K562 (cell line): ENCODE measurements around the gene UBE2L6. TPM values are rescaled to one million over a fixed set of nuclear protein-coding genes. Genes with fewer than 3 reads are reported as not detected.

Source experiments
- ATAC-seq: fragments of 200-7000 bp; cut with Tn5 transposase; 3 replicates; pipeline ENCODE4 v1.9.1; 2020; ENCODE audit warnings: moderate library complexity
- BruUV-seq: library from RNA; stranded (reverse); fragments of 400-500 nt; replicated peaks from 2 replicates; lab custom pipeline; 2021; lab: Mats Ljungman, UMichigan
- CTCF ChIA-PET: fragments of 300-600 bp; formaldehyde crosslinking; extraction: SDS; loops from one replicate; lab custom pipeline; 2021; ENCODE audit warnings: low intra/inter-chr PET ratio; lab: Yijun Ruan, JAX
- POLR2A ChIA-PET: fragments of 300-600, 350-650 bp; sonication (Branson Sonifier 250); formaldehyde crosslinking; extraction: SDS; loops from one replicate; lab custom pipeline; 2021; ENCODE audit warnings: antibody characterized with exemption, inconsistent platforms; lab: Yijun Ruan, JAX
- DNase-seq, 4 experiments: peaks; one replicate each; pipeline versions ENCODE4 v3.0.0 to v3.0.0-alpha.2; 2011 to 2018; ENCODE audit warnings: low spot score in 3 of 4, mixed read lengths in 3 of 4; ENCODE audit errors: extremely low read depth in 1 of 4
- FAIRE-seq: peaks from 2 replicates; lab custom pipeline; 2011; peaks lifted over from hg19 to GRCh38; lab: Jason Lieb, UNC
- H2AFZ ChIP-seq: 2 replicates; pipeline ENCODE4 v1.6.0; 2011; ENCODE audit warnings: low read depth, low read length, control low read depth, inconsistent platforms
- H3K27ac ChIP-seq: fragments of 200-600 bp; 3 replicates; pipeline ENCODE4 v1.8.0; 2011; ENCODE audit warnings: low read depth, mild to moderate bottlenecking, control low read depth, inconsistent platforms, low read length, moderate library complexity, mixed read lengths; ENCODE audit errors: extremely low read depth
- H3K27me3 ChIP-seq, 2 experiments: fragments of 300-600 bp in 1 of 2; 2 replicates in 1 of 2; 3 replicates in 1 of 2; pipeline versions ENCODE4 v1.6.0 to v1.8.0; 2011; ENCODE audit warnings: inconsistent platforms in 2 of 2, low read length in 2 of 2, mild to moderate bottlenecking in 1 of 2, mixed read lengths in 1 of 2, moderate library complexity in 1 of 2; ENCODE audit not compliant: control insufficient read depth in 2 of 2, insufficient read depth in 2 of 2
- H3K36me3 ChIP-seq: fragments of 300-600 bp; 3 replicates; pipeline ENCODE4 v1.8.0; 2011; ENCODE audit warnings: mild to moderate bottlenecking, low read length, inconsistent platforms; ENCODE audit not compliant: control insufficient read depth, insufficient read depth
- H3K4me1 ChIP-seq, 2 experiments: fragments of 200-600 bp in 1 of 2; replicated peaks in 1 of 2; 2 replicates in 1 of 2; 3 replicates in 1 of 2; pipeline versions ENCODE4 v1.5.1 to v1.8.0; 2011; ENCODE audit warnings: inconsistent platforms in 2 of 2, low read length in 2 of 2, mild to moderate bottlenecking in 1 of 2, mixed read lengths in 1 of 2, moderate library complexity in 1 of 2; ENCODE audit not compliant: control insufficient read depth in 2 of 2, insufficient read depth in 2 of 2
- H3K4me2 ChIP-seq: 2 replicates; pipeline ENCODE4 v1.6.1; 2011; ENCODE audit warnings: low read length, control low read depth, inconsistent platforms, mixed read lengths; ENCODE audit not compliant: insufficient read depth
- H3K4me3 ChIP-seq: fragments of 200-600 bp; sonication (generic), shearing (Covaris generic); 2 replicates; pipeline ENCODE4 v1.5.1; 2016; ENCODE audit warnings: control low read depth, inconsistent platforms
- H3K79me2 ChIP-seq: fragments of 200-600 bp; 3 replicates; pipeline ENCODE4 v1.8.0; 2011; ENCODE audit warnings: low read length, inconsistent platforms; ENCODE audit not compliant: control insufficient read depth, insufficient read depth
- H3K9ac ChIP-seq, 2 experiments: 2 replicates each; pipeline versions ENCODE4 v1.6.0 to v1.6.1; 2011; ENCODE audit warnings: low read depth in 2 of 2, low read length in 2 of 2, control low read depth in 1 of 2, inconsistent platforms in 1 of 2, mild to moderate bottlenecking in 1 of 2, mixed read lengths in 1 of 2; ENCODE audit not compliant: insufficient read depth in 1 of 2
- H3K9me1 ChIP-seq: one replicate; pipeline ENCODE4 v1.6.0; 2011; ENCODE audit warnings: inconsistent platforms, mild to moderate bottlenecking, low read length, moderate library complexity; ENCODE audit not compliant: control insufficient read depth, insufficient read depth
- H3K9me3 ChIP-seq: replicated peaks from 2 replicates; pipeline ENCODE4 v1.5.1; 2011; ENCODE audit warnings: low read depth, low read length, inconsistent platforms; ENCODE audit not compliant: control insufficient read depth, insufficient read depth
- H4K20me1 ChIP-seq: replicated peaks from 2 replicates; pipeline ENCODE4 v1.6.1; 2011; ENCODE audit warnings: low read length, inconsistent platforms, mixed read lengths; ENCODE audit not compliant: control insufficient read depth, insufficient read depth
- C11orf30 ChIP-seq: fragments of 450-650 bp; IDR thresholded peaks from 2 replicates; pipeline ENCODE4 v1.6.1; 2016; ENCODE audit warnings: low read depth, mild to moderate bottlenecking
- FOXK2 ChIP-seq, 2 experiments: fragments of 450-650 bp; IDR thresholded peaks in 1 of 2; conservative IDR thresholded peaks in 1 of 2; 2 replicates each; pipeline ENCODE4 v1.6.1; 2016; ENCODE audit warnings: low read depth in 2 of 2, mild to moderate bottlenecking in 1 of 2
- JUND ChIP-seq, 2 experiments: IDR thresholded peaks; 2 replicates in 1 of 2; 3 replicates in 1 of 2; pipeline ENCODE4 v1.6.1; 2011; ENCODE audit warnings: borderline replicate concordance in 2 of 2, low read depth in 2 of 2, low read length in 2 of 2, improper control_type of control experiment in 1 of 2, missing biosample characterization in 1 of 2, missing genetic modification characterization in 1 of 2, missing genetic modification reagents in 1 of 2
- RAD51 ChIP-seq: fragments of 450-650 bp; IDR thresholded peaks from 2 replicates; pipeline ENCODE4 v1.7.1; 2016; ENCODE audit warnings: low read depth, mild to moderate bottlenecking, borderline replicate concordance
- SMAD2 ChIP-seq: fragments of 150-350 bp; IDR thresholded peaks from 2 replicates; pipeline ENCODE4 v1.6.1; 2014; ENCODE audit warnings: low read depth, mild to moderate bottlenecking, low read length
- WGBS: fragments of 100-300 bp; shearing (Covaris generic); methylation state at CpG from one replicate; pipeline ENCODE4 v1.1.6; 2016; ENCODE audit warnings: low coverage, mixed read lengths; ENCODE audit not compliant: insufficient coverage; ENCODE audit errors: missing lambda C conversion rate; 5-methylcytosine and 5-hydroxymethylcytosine counted together
- in situ Hi-C: fragments of 300-500 bp; cut with MboI; formaldehyde crosslinking; loops from 4 replicates; pipeline ENCODE4 v1.15.0; 2018; ENCODE audit warnings: inconsistent platforms, mixed read lengths
- intact Hi-C: fragments of 100-400 bp; cut with micrococcal nuclease; formaldehyde crosslinking; loops from 2 replicates; pipeline ENCODE4 v1.14.2; 2022
- polyA plus RNA-seq, 8 experiments: library from polyadenylated mRNA; depleted of rRNA in 4 of 8; stranded (reverse) in 5 of 8; unstranded in 3 of 8; fragments of >200 nt; fragmentation: Nextera tagmentation in 2 of 8; fragmentation: Illumina TruSeq in 1 of 8; extraction: Ambion mirVana in 2 of 8; extraction: Trizol in 1 of 8; gene quantifications; 2 replicates each; pipeline versions ENCODE4 v1.2.1 to v1.2.3, GENCODE V29; 2011 to 2014; ENCODE audit warnings: inconsistent platforms in 1 of 8, missing spikeins in 1 of 8
- total RNA-seq, 7 experiments: library from RNA; depleted of rRNA in 6 of 7; stranded (reverse); fragments of >200 nt in 6 of 7; fragmentation: Illumina TruSeq in 2 of 7; extraction: Trizol in 2 of 7; gene quantifications; 2 replicates each; pipeline versions ENCODE4 v1.2.1 to v1.2.3, GENCODE V29; 2011 to 2021; ENCODE audit warnings: low replicate concordance in 1 of 7
- TF ChIP-seq, protein P1 (sequence below), 2 experiments: fragments of 450-650 bp in 1 of 2; sonication (generic) in 1 of 2; formaldehyde crosslinking in 1 of 2; IDR thresholded peaks; 2 replicates each; pipeline versions ENCODE4 v1.7.1 to v1.9.0; 2016 to 2022; ENCODE audit warnings: inconsistent platforms in 1 of 2, mild to moderate bottlenecking in 1 of 2, missing genetic modification reagents in 1 of 2
- TF ChIP-seq, protein P2 (sequence below), 3 experiments: fragments of 200-800 bp in 1 of 3; sonication (Bioruptor generic) in 1 of 3; sonication (generic) in 1 of 3; formaldehyde crosslinking in 1 of 3; IDR thresholded peaks; 2 replicates each; pipeline versions ENCODE4 v1.6.1 to v1.8.0; 2016 to 2022; ENCODE audit warnings: mild to moderate bottlenecking in 2 of 3, missing compliant biosample characterization in 2 of 3, missing genetic modification characterization in 2 of 3, missing genetic modification reagents in 1 of 3

The UBE2L6 gene
- total and polyA plus RNA-seq, 9 of the 15 experiments (the other 6 are each of a cell fraction or from before 2014, with no cell fraction given) = 5.9 to 24.9 (median 9.7) TPM

DNA sequence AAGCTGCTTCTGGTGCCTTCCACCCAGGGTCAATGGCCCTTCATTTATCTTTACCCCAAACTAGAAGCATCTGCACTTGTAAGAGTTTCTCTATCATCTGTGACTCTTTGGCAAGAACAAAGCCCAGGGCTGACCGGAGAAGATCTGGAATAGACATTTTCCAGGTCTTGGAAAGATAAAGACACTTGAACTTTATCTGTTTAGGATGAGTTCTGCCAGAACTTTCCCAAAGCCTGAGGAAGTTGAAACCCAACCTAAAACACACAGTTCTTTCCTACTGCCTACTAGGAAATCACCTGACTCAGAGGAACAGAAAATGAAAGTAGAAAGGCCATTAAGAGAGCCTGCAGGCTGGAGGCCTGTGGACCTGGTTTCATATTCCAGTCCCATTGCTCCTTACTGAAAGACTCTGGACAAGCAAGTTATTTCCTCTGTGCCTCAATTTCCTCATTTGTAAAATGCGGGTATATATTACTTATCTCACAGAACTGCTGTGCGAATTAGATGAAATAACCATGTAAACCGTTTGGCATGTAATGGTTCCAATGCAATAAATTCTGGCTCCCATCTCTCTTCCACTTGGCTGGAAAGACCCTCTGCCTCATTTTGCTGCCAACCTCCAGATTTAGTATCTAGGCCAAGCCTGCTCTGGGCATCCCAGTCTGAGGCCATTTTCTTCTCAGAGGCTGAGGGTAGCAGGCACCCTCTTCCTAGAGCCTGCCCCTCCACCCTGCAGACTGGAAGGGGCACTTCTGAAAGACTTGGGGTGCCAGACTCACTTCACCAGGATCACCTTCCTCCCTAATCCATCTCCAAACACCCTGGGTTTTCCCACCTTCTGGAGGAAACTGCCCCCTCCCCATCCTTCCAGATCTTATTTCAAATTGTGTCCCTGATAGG is 1.2 kb downstream of the UBE2L6 start:
- peak overlapping the region; percentile 75 for H2AFZ ChIP-seq
- no peaks in the 10 kb centered on the region for H4K20me1 ChIP-seq
- H3K4me1 ChIP-seq = peaks cover 16 to 22% of the 10 kb centered on the region in 2 experiments; a peak in 4 of 5 replicates
- CTCF ChIA-PET = interaction anchor here (0.6 kb wide), 1 partner anchor 315 kb away, joined by 3 read pairs; no protein-coding TSS in a partner anchor
- H3K9ac ChIP-seq = peak overlapping the region; percentile 20 to 45; a peak in 1 of 4 replicates
- BruUV-seq = no TSS peak
- POLR2A ChIA-PET = no interaction called here
- ATAC-seq = no peak
- no peaks in the 10 kb centered on the region for H3K36me3 ChIP-seq
- peak; percentile 48 for FAIRE-seq
- intact Hi-C loops (loop anchor here (2.0 to 10.0 kb wide), 3 partner anchors 35 to 239 kb away; partner anchors contain the start of gene TIMM10), in situ Hi-C loops (loop anchor here (5.0 kb wide), 1 partner anchor 76 kb away; no protein-coding TSS in a partner anchor)
- H3K4me3 ChIP-seq = no peak overlapping the region; the same call in 1 of the 2 replicates
- H3K79me2 ChIP-seq = no peaks in the 10 kb centered on the region; the same call in 2 of the 3 replicates
- no peaks in the 10 kb centered on the region for H3K9me3 ChIP-seq
- H3K27ac ChIP-seq = peak overlapping the region; percentile 29; the same call in 1 of the 3 replicates
- H3K4me2 ChIP-seq = peak overlapping the region; percentile 97
- no peaks in the 10 kb centered on the region for H3K9me1 ChIP-seq
- no peaks in the 10 kb centered on the region; a peak in 1 of 5 replicates for H3K27me3 ChIP-seq
- peak in 2 of 4 experiments; percentile 4 to 30 for DNase-seq
- whole genome bisulfite sequencing = 32% methylated on average over 4 of the region's 4 CpGs
- TF ChIP-seq RAD51 (peak; percentile 67; the same call in 1 of the 2 replicates), FOXK2 (conservative IDR thresholded peaks at IDR 0.05 in 1 of 2, IDR thresholded peaks at IDR 0.05 in 1 of 2; ENCODE audit: low read depth in 2 of 2) (no peak), C11orf30 (peak; percentile 35; the same call in 1 of the 2 replicates), SMAD2 (no peak), JUND (IDR thresholded peaks at IDR 0.05; ENCODE audit: borderline replicate concordance, low read depth, low read length) (no peak), JUND (tag; IDR thresholded peaks at IDR 0.05; ENCODE audit: borderline replicate concordance, low read depth, low read length) (0 out of 3 replicates have a peak, but pooled peaks have one; percentile 6)
- TF ChIP-seq, protein P1, sequence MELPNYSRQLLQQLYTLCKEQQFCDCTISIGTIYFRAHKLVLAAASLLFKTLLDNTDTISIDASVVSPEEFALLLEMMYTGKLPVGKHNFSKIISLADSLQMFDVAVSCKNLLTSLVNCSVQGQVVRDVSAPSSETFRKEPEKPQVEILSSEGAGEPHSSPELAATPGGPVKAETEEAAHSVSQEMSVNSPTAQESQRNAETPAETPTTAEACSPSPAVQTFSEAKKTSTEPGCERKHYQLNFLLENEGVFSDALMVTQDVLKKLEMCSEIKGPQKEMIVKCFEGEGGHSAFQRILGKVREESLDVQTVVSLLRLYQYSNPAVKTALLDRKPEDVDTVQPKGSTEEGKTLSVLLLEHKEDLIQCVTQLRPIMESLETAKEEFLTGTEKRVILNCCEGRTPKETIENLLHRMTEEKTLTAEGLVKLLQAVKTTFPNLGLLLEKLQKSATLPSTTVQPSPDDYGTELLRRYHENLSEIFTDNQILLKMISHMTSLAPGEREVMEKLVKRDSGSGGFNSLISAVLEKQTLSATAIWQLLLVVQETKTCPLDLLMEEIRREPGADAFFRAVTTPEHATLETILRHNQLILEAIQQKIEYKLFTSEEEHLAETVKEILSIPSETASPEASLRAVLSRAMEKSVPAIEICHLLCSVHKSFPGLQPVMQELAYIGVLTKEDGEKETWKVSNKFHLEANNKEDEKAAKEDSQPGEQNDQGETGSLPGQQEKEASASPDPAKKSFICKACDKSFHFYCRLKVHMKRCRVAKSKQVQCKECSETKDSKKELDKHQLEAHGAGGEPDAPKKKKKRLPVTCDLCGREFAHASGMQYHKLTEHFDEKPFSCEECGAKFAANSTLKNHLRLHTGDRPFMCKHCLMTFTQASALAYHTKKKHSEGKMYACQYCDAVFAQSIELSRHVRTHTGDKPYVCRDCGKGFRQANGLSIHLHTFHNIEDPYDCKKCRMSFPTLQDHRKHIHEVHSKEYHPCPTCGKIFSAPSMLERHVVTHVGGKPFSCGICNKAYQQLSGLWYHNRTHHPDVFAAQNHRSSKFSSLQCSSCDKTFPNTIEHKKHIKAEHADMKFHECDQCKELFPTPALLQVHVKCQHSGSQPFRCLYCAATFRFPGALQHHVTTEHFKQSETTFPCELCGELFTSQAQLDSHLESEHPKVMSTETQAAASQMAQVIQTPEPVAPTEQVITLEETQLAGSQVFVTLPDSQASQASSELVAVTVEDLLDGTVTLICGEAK (IDR thresholded peaks at IDR 0.05) = 0 out of 2 replicates have a peak, but pooled peaks have one; percentile 31
- TF ChIP-seq, protein P1 (CRISPR knock-in tag; IDR thresholded peaks at IDR 0.05) = no peak
- TF ChIP-seq, protein P2, sequence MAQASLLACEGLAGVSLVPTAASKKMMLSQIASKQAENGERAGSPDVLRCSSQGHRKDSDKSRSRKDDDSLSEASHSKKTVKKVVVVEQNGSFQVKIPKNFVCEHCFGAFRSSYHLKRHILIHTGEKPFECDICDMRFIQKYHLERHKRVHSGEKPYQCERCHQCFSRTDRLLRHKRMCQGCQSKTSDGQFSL (CRISPR knock-in tag; IDR thresholded peaks at IDR 0.05) = no peak
- TF ChIP-seq, protein P2 (tag; IDR thresholded peaks at IDR 0.05) = peak in 1 of 2 experiments; percentile 54; a peak in 2 of 4 replicates
